ENCODE results near the gene FAM237B.

DNA sequence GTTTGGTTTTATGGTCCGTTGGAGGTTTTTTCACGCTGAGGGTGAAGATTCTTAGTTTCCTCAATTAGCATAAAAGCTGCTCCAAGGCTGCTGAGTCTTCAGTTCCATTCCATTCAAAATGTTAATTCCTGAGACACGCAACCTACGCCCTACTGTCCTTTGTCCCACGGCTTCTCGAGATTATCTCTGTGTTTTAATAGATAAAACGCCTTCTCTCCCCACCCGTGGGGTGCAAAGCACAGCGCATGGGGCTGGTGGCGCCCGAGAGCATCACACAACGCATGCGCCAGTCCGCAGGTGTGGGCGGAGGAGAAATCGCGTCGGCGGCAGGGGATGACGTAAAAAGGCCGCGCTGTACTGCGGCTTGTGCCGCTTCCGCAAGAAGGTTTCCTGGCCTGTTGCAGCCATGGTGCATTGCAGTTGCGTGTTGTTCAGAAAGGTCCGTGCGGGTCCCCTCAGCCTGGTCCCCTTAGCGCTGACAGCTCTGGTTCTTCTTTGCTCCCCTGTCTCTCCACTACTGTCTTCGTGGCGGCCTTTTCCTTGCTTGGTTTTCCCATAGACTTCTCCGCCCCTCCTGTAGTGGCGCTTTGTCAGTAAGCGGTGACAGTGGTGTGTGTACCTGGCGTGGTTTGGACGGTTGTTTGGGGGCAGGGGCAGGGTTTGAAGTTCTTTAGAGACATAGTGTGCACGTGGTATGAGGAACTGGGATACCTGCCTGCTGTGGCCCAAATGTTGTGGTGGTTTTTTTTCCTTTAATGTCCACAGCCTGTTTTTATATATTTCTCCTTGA lies 25.4 kb upstream of the FAM237B start, which contains the start of gene GTPBP10:
- peak; percentile 76 for TF ChIP-seq CTCF (conservative IDR thresholded peaks at IDR 0.05; ENCODE audit: low read length)
- no peak for TF ChIP-seq EZH2phosphoT487 (IDR thresholded peaks at IDR 0.05; ENCODE audit: borderline replicate concordance)

Measured in Loucy (cell line).